Prostate gland (tissue), 2 donors: ENCODE data around the gene GALT.

ENCODE experiments used
- CTCF ChIP-seq, 4 experiments: fragments of 200-600 bp in 2 of 4; fragments of 450-650 bp in 2 of 4; sonication (generic) in 2 of 4; IDR thresholded peaks; 1 replicate in 3 of 4; 2 replicates in 1 of 4; pipeline ENCODE4 v1.5.1; 2016 to 2019; ENCODE audit warnings: antibody characterized with exemption in 4 of 4, mild to moderate bottlenecking in 2 of 4, moderate library complexity in 2 of 4
- POLR2A ChIP-seq: fragments of 450-650 bp; IDR thresholded peaks from one replicate; pipeline ENCODE4 v1.6.1; 2016; ENCODE audit warnings: antibody characterized with exemption, mild to moderate bottlenecking

GRCh38 chr9:34629491-34629808 lies 17.0 kb upstream of the GALT start:
- no peak for TF ChIP-seq CTCF (IDR thresholded peaks at IDR 0.05)
- no peak for TF ChIP-seq POLR2A
